Measurements from ENCODE around the gene ADGRG7. TPM values are rescaled to one million over a fixed set of nuclear protein-coding genes. Genes with fewer than 3 reads are reported as not detected.

The ADGRG7 gene
- total RNA-seq, 2 donors from 2014 or later: not detected

GRCh38 chr3:100591411-100591810 is 18.0 kb upstream of the ADGRG7 start:
- DNase-seq (ENCODE audit: low spot score): no peak
- intact Hi-C loops (cut with DNase I): loop anchor here in 1 of 2 donors (5.0 kb wide), 1 partner anchor 124 kb away; no protein-coding TSS in a partner anchor

- intact Hi-C loops (cut with DNase I): loop anchor here in 1 of 2 donors (10.0 kb wide), 1 partner anchor 136 kb away; no protein-coding TSS in a partner anchor
- no peak for DNase-seq (ENCODE audit: low spot score)
Observed at GRCh38 chr3:100600181-100601042, 9.0 kb upstream of the ADGRG7 start.

GRCh38 chr3:100602506-100603444 is 6.6 kb upstream of the ADGRG7 start:
- intact Hi-C loops (cut with DNase I): loop anchor here in 1 of 2 donors (10.0 kb wide), 1 partner anchor 138 kb away; no protein-coding TSS in a partner anchor
- no peak for DNase-seq (ENCODE audit: low spot score)

DNA sequence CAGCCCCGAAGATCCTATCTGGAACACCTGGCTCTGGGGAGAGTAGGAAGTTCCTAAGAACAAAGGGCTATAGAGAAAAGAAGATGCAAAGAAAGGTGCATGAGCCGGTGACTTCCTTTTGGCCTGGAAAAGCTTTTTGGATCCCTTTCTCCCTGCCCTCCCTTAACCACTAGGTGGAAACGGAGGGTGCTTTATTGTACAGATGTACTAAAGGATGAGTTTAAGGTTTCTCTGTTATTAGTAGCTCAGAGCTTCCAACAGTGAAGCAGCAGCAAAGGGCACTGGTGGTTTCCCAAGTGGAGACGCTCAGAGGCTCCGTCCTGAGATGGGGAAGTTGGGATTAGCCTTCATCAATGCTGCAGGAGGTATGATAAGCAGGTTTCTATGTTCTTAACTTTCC is 5.9 kb upstream of the ADGRG7 start:
- intact Hi-C loops (cut with DNase I): loop anchor here in 1 of 2 donors (10.0 kb wide), 1 partner anchor 139 kb away; no protein-coding TSS in a partner anchor
- no peak for DNase-seq (ENCODE audit: low spot score)

- intact Hi-C loops (cut with DNase I): loop anchor here in 1 of 2 donors (10.0 kb wide), 1 partner anchor 141 kb away; no protein-coding TSS in a partner anchor
- DNase-seq (ENCODE audit: low spot score): no peak
Observed at GRCh38 chr3:100605358-100605757, 4.0 kb upstream of the ADGRG7 start.

GRCh38 chr3:100606894-100607512 is 2.4 kb upstream of the ADGRG7 start:
- DNase-seq (ENCODE audit: low spot score): no peak
- intact Hi-C loops (cut with DNase I): loop anchor here in 1 of 2 donors (10.0 kb wide), 1 partner anchor 142 kb away; no protein-coding TSS in a partner anchor

GRCh38 chr3:100609963-100610362 is 562 bp downstream of the ADGRG7 start:
- DNase-seq (ENCODE audit: low spot score): no peak
- intact Hi-C loops (cut with DNase I): loop anchor here in 1 of 2 donors (10.0 kb wide), 1 partner anchor 145 kb away; no protein-coding TSS in a partner anchor

- no peak for DNase-seq (ENCODE audit: low spot score)
- intact Hi-C loops (cut with DNase I): no loop called here
Observed at GRCh38 chr3:100611221-100611620, 1.8 kb downstream of the ADGRG7 start.

- DNase-seq (ENCODE audit: low spot score): no peak
- intact Hi-C loops (cut with DNase I): no loop called here
Observed at GRCh38 chr3:100613721-100614390, 4.5 kb downstream of the ADGRG7 start.

DNA sequence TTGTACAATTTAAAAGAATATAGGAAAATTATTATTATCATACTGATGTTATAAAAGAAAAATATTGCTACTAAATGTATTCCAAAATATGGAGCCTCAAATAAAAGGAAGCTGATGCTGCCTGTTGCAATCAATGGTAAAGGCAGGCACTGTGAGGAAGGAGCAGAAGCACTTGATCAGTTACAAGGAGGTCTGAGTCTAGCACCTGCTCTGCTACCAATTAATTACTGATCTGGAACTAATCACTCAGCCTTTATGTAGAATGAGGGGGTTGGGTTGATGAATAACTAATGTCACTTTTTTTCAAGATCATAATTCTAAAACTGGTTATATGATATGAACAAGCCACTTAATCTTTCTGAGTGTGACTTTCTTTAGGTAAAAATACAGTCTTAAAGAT is 5.5 kb downstream of the ADGRG7 start:
- no peak for DNase-seq (ENCODE audit: low spot score)
- intact Hi-C loops (cut with DNase I): no loop called here

DNA sequence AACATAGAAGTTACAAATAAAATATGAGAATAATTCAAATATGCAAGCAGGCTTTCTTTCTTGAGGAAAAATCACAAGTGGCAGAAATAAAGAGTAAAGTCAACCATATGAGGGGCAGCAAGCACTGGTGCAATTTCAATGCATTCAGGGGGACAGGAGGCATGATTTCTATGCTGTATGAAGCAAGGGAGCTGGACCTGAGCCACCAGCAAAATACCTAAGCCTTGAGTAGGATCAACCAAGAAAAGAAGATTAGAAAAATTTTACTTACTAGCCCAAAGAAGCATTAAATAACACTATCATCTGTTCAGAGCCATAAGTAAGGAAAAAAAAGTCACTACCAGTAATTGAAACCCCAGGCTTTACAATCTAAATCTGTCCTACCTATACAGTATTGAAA is 6.3 kb downstream of the ADGRG7 start:
- no peak for DNase-seq (ENCODE audit: low spot score)
- intact Hi-C loops (cut with DNase I): no loop called here

DNA sequence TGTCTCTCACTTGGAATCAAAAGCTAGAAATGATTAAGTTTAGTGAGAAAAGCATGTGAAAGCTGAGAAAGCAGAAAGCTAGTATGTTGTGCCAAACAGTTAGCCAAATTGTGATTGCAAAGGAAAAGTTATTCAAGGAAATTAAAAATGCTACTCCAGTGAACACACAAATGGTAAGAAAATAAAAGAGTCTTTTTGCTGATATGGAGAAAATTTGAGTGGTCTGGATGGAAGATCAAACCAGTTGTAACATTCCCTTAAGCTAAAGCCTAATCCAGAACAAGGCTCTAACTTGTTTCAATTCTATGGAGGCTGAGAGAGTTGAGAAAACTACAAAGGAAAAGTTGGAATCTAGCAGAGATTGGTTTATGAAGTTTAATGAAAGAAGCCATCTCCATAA is 11.8 kb downstream of the ADGRG7 start:
- no peak for DNase-seq (ENCODE audit: low spot score)
- intact Hi-C loops (cut with DNase I): no loop called here

- intact Hi-C loops (cut with DNase I): no loop called here
Observed at GRCh38 chr3:100627491-100627890, 18.1 kb downstream of the ADGRG7 start.

DNA sequence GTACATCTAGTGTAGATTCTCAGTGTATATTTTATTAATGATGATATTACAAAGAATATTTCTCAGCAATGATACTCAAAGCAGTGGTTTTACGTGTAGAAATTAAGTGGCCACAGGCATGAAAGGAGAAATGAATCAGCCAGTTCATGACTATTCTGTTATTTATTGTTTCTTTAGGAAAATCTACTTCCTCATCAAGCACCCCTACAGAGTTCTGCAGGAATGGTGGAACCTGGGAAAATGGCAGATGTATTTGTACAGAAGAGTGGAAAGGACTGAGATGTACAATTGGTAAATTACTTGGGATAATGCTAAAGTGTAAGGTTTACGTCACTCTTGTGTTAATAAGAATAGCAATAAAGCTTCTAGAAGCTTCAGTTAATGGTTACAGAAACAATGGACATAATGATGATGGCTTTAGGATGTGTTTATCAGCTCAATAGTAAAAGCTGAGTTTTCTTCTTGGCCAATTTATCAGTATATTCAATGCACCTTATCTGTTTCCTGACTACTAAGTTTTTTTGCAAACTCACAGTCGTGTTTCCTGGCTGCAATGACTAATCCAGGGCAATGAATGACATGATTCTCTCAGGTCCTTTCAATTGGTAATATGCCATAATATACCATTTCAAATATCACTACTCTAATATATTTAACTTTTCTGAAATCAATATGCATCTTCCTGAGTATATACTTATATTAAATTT is 20.2 kb downstream of the ADGRG7 start:
- intact Hi-C loops (cut with DNase I): no loop called here
- no peak for DNase-seq (ENCODE audit: low spot score)

More at GRCh38 chr3:100627491-100627890, 18.1 kb downstream of the ADGRG7 start:
- DNase-seq (ENCODE audit: low spot score): no peak

DNA sequence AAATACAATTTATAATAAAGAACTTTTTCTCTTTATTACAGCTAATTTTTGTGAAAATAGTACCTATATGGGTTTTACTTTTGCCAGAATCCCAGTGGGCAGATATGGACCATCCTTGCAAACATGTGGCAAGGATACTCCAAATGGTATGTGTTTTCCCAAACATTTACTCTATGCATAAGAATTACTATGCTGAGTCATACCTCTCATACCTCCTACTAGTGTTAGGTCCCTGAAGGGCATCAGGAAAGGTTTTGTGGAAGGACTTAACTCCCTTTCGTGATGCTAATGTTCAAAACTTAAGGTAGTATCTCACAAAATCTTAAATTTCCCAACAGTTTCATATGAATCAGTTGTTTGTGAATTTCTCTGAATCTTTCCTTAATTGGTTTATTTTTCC is 21.3 kb downstream of the ADGRG7 start:
- intact Hi-C loops (cut with DNase I): no loop called here
- DNase-seq (ENCODE audit: low spot score): no peak

GRCh38 chr3:100631236-100631635 is 21.8 kb downstream of the ADGRG7 start:
- intact Hi-C loops (cut with DNase I): no loop called here
- DNase-seq (ENCODE audit: low spot score): no peak

GRCh38 chr3:100634493-100635272 is 25.3 kb downstream of the ADGRG7 start:
- DNase-seq (ENCODE audit: low spot score): peak; percentile 83
- intact Hi-C loops (cut with DNase I): no loop called here

Data from posterior vena cava (tissue), 2 donors.